Stimulated activated CD8-positive, alpha-beta memory T cell treated with anti-CD3 and anti-CD28 coated beads, Interleukin-12 subunit alpha, Interleukin-12 subunit beta, amount 100 ng/mL, for 24 hours (primary cell): Measurements from ENCODE around the gene FRA10AC1.
"Not testable (repeated sequence)": the region's sequence is repeated elsewhere in the genome, so short reads cannot be mapped to it uniquely, and the experiment has no call there.

Source experiments
- DNase-seq: peaks from one replicate; pipeline ENCODE4 v3.0.0-alpha.2; 2020; ENCODE audit errors: extremely low read depth

The FRA10AC1 gene

GRCh38 chr10:93703066-93703465 lies 674 bp upstream of the FRA10AC1 start:
- DNase-seq = no peak

GRCh38 chr10:93701866-93702209 lies 554 bp downstream of the FRA10AC1 start:
- DNase-seq = no peak

DNA sequence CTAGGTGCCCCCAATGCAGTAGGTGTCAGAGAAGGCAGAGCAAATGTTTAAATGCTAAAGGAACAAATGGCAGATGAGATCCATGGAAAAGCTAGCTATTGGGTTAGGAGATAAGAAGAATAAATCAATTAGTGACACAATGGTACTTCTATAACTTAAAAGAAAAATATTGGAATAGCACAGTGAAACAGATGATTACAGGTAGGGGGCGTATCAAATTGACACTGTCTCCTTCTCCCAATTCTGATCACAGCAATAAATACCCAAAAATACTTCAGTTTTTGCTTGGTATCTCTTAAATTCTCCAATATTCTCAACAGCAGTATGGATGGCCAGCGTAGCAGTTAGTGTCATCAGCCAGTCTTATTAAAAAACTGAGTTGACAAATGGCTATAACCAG lies 5.2 kb downstream of the FRA10AC1 start:
- DNase-seq = no peak

- DNase-seq = not testable (repeated sequence)
Observed at GRCh38 chr10:93696582-93696981, 5.8 kb downstream of the FRA10AC1 start.

GRCh38 chr10:93695740-93696139 lies 6.7 kb downstream of the FRA10AC1 start:
- DNase-seq = no peak

GRCh38 chr10:93687737-93688136 lies 14.7 kb downstream of the FRA10AC1 start:
- no peak for DNase-seq

- DNase-seq = no peak
Observed at GRCh38 chr10:93680412-93681047, 21.9 kb downstream of the FRA10AC1 start.

GRCh38 chr10:93678805-93679587 lies 23.4 kb downstream of the FRA10AC1 start:
- no peak for DNase-seq

DNA sequence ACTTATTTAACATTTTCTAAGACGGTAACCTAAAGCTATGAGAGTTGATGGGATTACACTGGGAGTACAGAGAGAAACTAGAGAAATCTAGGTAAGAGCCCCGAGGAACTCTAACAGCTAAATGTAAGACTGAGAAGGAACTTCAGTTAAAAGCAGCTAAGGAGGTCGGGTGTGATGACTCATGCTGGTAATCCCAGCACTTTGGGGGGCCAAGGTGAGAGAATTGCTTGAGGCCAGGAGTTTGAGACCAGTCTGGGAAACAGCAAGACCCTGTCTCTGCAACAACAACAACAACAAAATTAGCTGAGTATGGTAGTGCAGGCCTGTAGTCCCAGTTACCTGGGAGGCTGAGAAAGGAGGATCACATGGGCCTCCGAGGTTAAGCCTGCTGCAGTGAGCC lies 24.0 kb downstream of the FRA10AC1 start:
- no peak for DNase-seq

GRCh38 chr10:93673791-93674190 lies 28.6 kb downstream of the FRA10AC1 start:
- DNase-seq = no peak

DNA sequence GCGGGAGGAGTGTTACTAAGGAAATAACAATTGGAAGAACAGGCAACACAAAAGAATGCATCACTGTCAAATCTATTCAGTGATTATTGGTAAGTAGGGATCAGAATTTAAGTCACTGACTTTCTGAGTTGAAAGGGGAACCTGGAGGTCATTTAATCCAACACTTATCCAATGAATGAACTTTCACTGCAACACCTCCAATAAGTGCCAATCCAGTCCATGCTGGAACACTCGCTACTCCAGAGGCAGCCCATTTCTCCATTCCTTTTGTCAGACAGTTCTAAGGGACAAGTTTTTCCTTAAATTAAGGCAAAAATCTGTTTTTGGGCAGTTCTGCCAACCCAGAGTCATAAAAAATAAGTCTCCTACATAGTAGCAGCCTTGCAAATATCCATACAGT lies 29.5 kb downstream of the FRA10AC1 start:
- no peak for DNase-seq

- DNase-seq = no peak
Observed at GRCh38 chr10:93672022-93672678, 30.2 kb downstream of the FRA10AC1 start.

GRCh38 chr10:93671042-93671441 lies 31.4 kb downstream of the FRA10AC1 start:
- DNase-seq = no peak

DNA sequence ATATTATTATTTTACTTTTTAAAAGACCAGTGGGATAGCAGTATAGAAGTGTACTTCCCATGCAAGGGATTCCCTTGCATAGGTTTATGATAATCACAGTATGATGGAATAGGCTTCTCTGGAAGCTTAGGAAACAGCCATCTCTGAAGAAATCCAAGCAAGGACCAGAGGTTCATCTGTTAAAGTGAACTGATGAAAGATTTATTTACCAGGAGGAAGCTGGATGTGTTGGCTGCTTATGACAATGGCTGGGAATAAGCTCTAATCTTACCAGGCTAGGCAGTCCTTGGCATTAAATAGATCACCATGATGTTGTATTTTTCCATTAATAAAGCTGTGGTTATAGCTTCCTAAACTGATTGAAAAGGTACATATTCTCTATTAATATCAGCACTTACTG lies 32.0 kb downstream of the FRA10AC1 start:
- no peak for DNase-seq

DNA sequence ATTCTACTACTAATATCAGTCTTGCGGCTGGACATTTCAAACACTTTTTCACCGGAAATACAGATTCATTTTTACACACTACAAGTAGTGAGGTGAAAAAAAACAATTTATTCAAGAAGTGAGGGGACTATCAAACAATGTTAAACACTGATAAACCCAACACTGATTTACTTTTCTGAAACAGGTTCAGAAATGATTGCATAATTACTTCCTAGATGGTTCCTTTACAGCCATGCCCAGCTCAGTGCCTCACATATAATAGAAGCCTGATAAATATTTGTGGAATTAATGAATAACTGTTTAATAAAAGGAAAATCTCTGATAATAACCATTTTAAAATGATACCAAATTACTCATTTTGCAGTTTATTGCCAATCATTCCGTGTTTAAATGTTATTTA lies 34.6 kb downstream of the FRA10AC1 start:
- no peak for DNase-seq

DNA sequence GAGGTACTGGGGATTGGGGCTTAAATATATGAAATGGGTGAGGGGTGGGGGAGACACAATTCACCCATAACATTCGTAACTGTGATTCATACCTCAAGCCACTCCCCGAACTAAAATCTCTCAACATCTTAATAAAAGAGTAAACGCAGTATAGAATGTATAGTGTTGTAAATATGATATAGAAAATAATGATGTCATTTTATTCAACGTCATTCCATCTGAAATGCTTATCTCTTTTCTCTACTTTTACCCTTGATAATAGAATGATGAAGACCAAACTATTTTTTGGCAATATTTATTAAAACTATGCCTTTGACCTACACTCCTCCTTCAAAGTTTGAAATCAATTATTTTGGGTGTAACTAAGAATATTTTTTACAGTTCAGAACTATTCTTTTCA lies 36.4 kb downstream of the FRA10AC1 start:
- no peak for DNase-seq

- no peak for DNase-seq
Observed at GRCh38 chr10:93657757-93658156, 44.6 kb downstream of the FRA10AC1 start.

DNA sequence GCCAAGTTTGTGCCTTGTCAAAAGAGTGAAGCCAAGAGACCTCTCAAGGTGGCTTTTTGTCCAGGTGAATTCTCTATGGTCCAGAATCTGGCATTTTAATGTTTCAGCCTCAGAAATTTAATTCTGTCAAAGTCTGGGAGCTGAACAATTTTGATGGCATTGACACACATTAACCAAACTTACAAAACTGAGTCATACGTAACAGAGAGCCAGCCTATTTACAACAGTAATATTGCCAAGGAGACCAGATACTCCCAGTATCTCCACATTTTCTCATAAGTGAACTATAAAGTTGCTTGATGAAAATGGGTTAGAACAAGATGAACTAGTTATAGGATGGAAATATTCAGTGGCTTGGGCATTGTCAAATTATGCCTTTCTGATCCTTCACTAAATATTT lies 46.2 kb downstream of the FRA10AC1 start:
- no peak for DNase-seq

- no peak for DNase-seq
Observed at GRCh38 chr10:93654201-93654600, 48.2 kb downstream of the FRA10AC1 start.

DNA sequence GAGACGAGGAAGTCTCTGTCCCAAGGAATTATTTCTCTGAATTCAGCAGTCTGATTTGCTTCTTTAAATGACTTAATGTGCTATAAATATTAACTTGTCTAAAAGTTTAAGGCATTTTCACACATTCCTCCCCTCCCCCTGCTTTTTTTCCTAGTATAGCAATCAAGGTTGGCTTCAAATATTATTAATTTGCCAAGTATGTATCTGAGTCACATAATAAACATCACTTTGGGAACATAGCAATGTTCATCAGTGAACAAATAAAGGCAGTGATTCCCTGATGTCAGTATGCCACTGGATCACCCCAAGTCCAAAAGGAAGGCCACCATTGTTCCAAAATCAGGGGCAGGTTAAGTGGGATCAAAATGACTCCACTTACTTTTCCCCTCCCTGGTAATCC lies 49.5 kb downstream of the FRA10AC1 start:
- no peak for DNase-seq

DNA sequence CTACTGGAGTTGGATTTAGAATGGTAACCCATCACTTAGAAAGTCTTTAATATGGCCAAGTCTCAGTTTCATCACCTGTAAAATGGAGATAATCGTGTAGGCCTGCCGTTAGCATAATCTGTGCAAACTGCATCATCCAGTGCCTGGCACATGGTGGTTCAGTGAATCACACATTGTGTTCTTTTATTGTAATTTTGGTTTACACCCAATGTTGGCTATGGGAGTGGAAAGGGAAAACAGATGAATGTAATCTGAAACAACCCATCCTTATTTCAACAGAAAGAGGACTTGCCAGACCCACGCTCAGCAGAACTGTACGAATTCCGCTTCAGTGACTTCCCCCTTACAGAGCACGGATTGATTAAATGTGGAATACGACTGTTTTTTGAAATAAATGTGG lies 62.6 kb downstream of the FRA10AC1 start:
- DNase-seq = no peak

DNA sequence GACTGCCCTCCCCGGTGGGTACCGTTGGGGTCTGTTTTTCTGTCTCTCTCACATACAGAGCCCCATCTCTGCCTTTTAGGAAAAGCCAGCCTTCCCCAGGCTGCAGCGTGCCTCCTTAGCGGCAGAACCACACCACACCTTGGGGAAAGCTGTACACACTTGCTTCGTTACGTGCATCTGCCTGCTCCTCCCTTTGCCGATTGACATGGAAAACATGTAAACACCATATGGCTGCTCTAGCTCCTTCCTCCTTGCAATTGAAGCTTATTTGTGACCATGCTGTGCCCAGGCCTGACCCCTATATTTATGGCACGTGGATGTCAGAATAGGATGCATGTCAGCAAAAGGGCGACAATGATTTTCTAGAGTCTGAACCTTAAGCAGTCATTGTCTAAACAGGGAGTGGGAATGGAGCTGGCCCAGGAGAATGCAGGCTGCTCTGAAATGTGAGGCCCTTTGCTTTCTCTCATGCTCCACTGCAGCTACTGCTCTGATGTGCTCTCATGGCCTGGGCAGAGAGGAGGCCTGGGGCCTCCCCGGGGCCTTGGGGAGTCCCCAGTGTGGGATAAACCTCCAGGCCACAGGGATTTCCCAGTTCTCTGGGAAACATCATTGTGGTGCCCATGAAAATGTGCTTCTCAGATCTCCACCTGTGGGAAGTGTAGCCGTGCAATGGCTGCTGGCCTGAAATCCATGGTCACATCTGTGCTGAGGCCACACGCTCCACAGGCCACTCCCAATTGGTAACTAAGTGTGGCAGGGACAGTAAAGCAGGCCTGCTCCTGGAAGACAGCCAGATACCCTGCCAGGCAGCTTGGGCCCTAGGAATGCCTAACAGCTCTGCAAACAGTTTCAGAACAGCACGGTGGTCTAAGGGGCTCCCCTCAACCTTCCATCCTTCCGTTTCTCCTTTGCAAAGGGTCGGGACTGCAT lies 71.5 kb downstream of the FRA10AC1 start:
- DNase-seq = no peak
